ENCODE data around the gene CAMTA1.
A peak's percentile ranks its signal among the peaks of the same experiment; 100 is the strongest.

CAMTA1 gene

GRCh38 chr1:7749126-7749525, 963.9 kb downstream of the CAMTA1 start:
- no peak for DNase-seq

GRCh38 chr1:7751174-7751573, 965.9 kb downstream of the CAMTA1 start:
- DNase-seq, result no peak

GRCh38 chr1:7752512-7753417, 967.5 kb downstream of the CAMTA1 start:
- peak; percentile 43 for DNase-seq

GRCh38 chr1:7753641-7754040, 968.4 kb downstream of the CAMTA1 start:
- DNase-seq, result no peak

GRCh38 chr1:7754234-7754633, 969.0 kb downstream of the CAMTA1 start:
- no peak for DNase-seq

GRCh38 chr1:7755448-7755847, 970.2 kb downstream of the CAMTA1 start:
- DNase-seq, result no peak

- no peak for DNase-seq
These were observed 975.0 kb downstream of the CAMTA1 start for GRCh38 chr1:7760245-7760644.

- no peak for DNase-seq
These were observed 975.8 kb downstream of the CAMTA1 start for GRCh38 chr1:7761103-7761502.

- no peak for DNase-seq
These were observed 981.9 kb downstream of the CAMTA1 start for GRCh38 chr1:7767176-7767575.

- DNase-seq, result no peak
These were observed 983.3 kb downstream of the CAMTA1 start for GRCh38 chr1:7768583-7768982.

- no peak for DNase-seq
These were observed 984.6 kb downstream of the CAMTA1 start for GRCh38 chr1:7769673-7770412.

GRCh38 chr1:7770669-7770996, 985.4 kb downstream of the CAMTA1 start:
- no peak for DNase-seq

- DNase-seq, result peak; percentile 71
These were observed 986.0 kb downstream of the CAMTA1 start, which contains the start of gene VAMP3 for GRCh38 chr1:7770997-7771822. VAMP3 (plus strand) TSS chr1:7771296; CDS start chr1:7771384, 88 bp downstream.

- no peak for DNase-seq
These were observed 986.6 kb downstream of the CAMTA1 start for GRCh38 chr1:7771823-7772299.

GRCh38 chr1:7777591-7777990, 992.3 kb downstream of the CAMTA1 start:
- no peak for DNase-seq

- DNase-seq, result no peak
These were observed 992.9 kb downstream of the CAMTA1 start for GRCh38 chr1:7778133-7778628.

- no peak for DNase-seq
These were observed 995.7 kb downstream of the CAMTA1 start for GRCh38 chr1:7780976-7781375.

GRCh38 chr1:7781501-7781900, 996.2 kb downstream of the CAMTA1 start:
- no peak for DNase-seq

GRCh38 chr1:7781923-7782495, 996.8 kb downstream of the CAMTA1 start:
- no peak for DNase-seq

- peak; percentile 47 for DNase-seq
These were observed 998.0 kb downstream of the CAMTA1 start for GRCh38 chr1:7783178-7783711.

GRCh38 chr1:7783826-7784491, 998.7 kb downstream of the CAMTA1 start, which contains the start of gene PER3:
PER3 (plus strand) TSS chr1:7784291; CDS start chr1:7784878, 587 bp downstream.
- DNase-seq, result peak; percentile 99
